ENCODE data around the gene COL4A3.

Gene COL4A3

GRCh38 chr2:227163998-227164762, at the start of gene COL4A3, which contains the start of gene COL4A4:
TSS of gene COL4A3 (plus strand) at chr2:227164624. CDS start at chr2:227164727, 103 bp downstream.
TSS of gene COL4A4 (minus strand) at chr2:227164205. CDS start at chr2:227147483, 16,722 bp downstream.
- DNase-seq = peak; percentile 86

- no peak for DNase-seq
Observed at GRCh38 chr2:227115761-227116160, 48.7 kb upstream of the COL4A3 start.

GRCh38 chr2:227117027-227117426, 47.4 kb upstream of the COL4A3 start:
- no peak for DNase-seq

GRCh38 chr2:227117852-227118251, 46.6 kb upstream of the COL4A3 start:
- no peak for DNase-seq

GRCh38 chr2:227118353-227118752, 46.1 kb upstream of the COL4A3 start:
- no peak for DNase-seq

GRCh38 chr2:227123697-227124096, 40.7 kb upstream of the COL4A3 start:
- DNase-seq = no peak

GRCh38 chr2:227124811-227125210, 39.6 kb upstream of the COL4A3 start:
- DNase-seq = no peak

- DNase-seq = no peak
Observed at GRCh38 chr2:227125506-227125905, 38.9 kb upstream of the COL4A3 start.

GRCh38 chr2:227127201-227127600, 37.2 kb upstream of the COL4A3 start:
- DNase-seq = peak; percentile 47

GRCh38 chr2:227130636-227131035, 33.8 kb upstream of the COL4A3 start:
- no peak for DNase-seq

- DNase-seq = no peak
Observed at GRCh38 chr2:227132986-227133385, 31.4 kb upstream of the COL4A3 start.

GRCh38 chr2:227134591-227134990, 29.8 kb upstream of the COL4A3 start:
- DNase-seq = no peak

- DNase-seq = no peak
Observed at GRCh38 chr2:227141301-227141700, 23.1 kb upstream of the COL4A3 start.

- DNase-seq = no peak
Observed at GRCh38 chr2:227143895-227144294, 20.5 kb upstream of the COL4A3 start.

GRCh38 chr2:227146456-227146855, 18.0 kb upstream of the COL4A3 start:
- DNase-seq = no peak

GRCh38 chr2:227147023-227147422, 17.4 kb upstream of the COL4A3 start:
- no peak for DNase-seq

GRCh38 chr2:227148106-227148505, 16.3 kb upstream of the COL4A3 start:
- no peak for DNase-seq

- no peak for DNase-seq
Observed at GRCh38 chr2:227150222-227150936, 14.0 kb upstream of the COL4A3 start.

- DNase-seq = no peak
Observed at GRCh38 chr2:227152093-227152766, 12.2 kb upstream of the COL4A3 start.

GRCh38 chr2:227153307-227153706, 11.1 kb upstream of the COL4A3 start:
- no peak for DNase-seq

GRCh38 chr2:227153758-227154486, 10.5 kb upstream of the COL4A3 start:
- DNase-seq = no peak

GRCh38 chr2:227154986-227155774, 9.2 kb upstream of the COL4A3 start:
- DNase-seq = no peak
